Breast epithelium (tissue), 3 donors: Measurements from ENCODE around the gene LMAN2.

Experiments used
- POLR2A ChIP-seq: fragments of 450-650 bp; IDR thresholded peaks from one replicate; pipeline ENCODE4 v1.6.1; 2016; ENCODE audit warnings: antibody characterized with exemption, mild to moderate bottlenecking, moderate library complexity
- POLR2AphosphoS5 ChIP-seq, 3 donors: sonication (generic); formaldehyde crosslinking; IDR thresholded peaks; one replicate each; pipeline ENCODE4 v1.6.1; 2017; ENCODE audit warnings: antibody characterized with exemption in 3 of 3
- TF ChIP-seq, protein P1 (sequence below), 3 donors: fragments of 450-650 bp; IDR thresholded peaks; one replicate each; pipeline ENCODE4 v1.5.1; 2016 to 2017; ENCODE audit warnings: antibody characterized with exemption in 3 of 3, mild to moderate bottlenecking in 3 of 3, moderate library complexity in 3 of 3

DNA sequence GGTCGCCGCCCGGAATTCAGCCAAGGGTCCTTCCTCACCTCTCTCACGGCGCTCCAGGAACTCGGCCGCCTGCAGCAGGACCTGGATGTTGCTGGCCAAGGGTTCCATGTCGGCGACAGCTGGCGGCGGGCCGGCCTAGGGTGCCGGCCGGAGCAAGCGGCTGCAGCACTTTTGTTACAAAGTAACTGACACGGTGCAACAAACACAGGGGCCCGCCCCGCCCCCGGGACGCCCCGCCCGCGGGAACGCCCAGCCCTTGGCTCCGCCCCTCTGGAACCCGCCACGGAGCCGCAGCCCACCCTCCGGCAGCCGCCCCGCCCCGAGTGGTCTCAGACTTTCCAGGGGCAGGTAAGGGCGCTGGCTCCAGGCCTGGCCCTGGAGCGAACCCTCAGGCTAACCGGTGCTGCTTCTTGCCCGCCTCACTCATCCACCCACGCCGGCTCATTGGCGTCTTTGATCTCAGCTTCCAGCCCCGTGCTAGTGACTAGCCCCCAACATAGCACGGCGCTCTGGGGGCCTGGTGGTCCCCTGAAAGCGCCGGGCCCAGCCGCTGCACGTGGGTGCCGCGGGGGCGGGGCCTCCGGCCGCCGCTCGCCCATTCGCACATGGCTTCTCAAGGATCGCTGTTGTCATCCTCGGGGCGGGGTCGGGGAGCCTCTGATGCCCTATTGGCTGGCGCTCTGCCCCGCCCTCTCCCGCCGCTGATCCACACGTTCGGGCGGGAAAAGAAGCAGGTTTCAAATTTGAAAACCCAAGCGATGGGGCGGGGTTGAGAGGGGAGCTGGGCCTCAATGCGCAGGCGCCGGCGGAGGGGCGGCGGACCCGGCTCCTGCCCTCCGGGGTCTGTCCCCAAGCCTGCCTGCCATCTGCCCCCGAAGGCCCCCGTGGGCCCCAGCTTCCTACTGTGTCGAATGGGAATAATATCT, 39.5 kb downstream of the LMAN2 start, which contains the start of gene MXD3:
- no peak for TF ChIP-seq POLR2A
- TF ChIP-seq, protein P1, sequence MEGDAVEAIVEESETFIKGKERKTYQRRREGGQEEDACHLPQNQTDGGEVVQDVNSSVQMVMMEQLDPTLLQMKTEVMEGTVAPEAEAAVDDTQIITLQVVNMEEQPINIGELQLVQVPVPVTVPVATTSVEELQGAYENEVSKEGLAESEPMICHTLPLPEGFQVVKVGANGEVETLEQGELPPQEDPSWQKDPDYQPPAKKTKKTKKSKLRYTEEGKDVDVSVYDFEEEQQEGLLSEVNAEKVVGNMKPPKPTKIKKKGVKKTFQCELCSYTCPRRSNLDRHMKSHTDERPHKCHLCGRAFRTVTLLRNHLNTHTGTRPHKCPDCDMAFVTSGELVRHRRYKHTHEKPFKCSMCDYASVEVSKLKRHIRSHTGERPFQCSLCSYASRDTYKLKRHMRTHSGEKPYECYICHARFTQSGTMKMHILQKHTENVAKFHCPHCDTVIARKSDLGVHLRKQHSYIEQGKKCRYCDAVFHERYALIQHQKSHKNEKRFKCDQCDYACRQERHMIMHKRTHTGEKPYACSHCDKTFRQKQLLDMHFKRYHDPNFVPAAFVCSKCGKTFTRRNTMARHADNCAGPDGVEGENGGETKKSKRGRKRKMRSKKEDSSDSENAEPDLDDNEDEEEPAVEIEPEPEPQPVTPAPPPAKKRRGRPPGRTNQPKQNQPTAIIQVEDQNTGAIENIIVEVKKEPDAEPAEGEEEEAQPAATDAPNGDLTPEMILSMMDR (IDR thresholded peaks at IDR 0.05): no peak
- peak in 1 of 3 donors; percentile 31 for TF ChIP-seq POLR2AphosphoS5 (IDR thresholded peaks at IDR 0.05)
